ENCODE measurements around the gene SSBP2. TPM values are rescaled to one million over a fixed set of nuclear protein-coding genes. Genes with fewer than 3 reads are reported as not detected.
"Not testable (repeated sequence)": the region's sequence is repeated elsewhere in the genome, so short reads cannot be mapped to it uniquely, and the experiment has no call there.

SSBP2 gene
- total and polyA plus RNA-seq, 5 donors from 2014 or later = 17.6 to 43.0 (median 37.4) TPM

- H3K27ac Mint-ChIP-seq = peak overlapping the region in 1 of 3 donors; percentile 15
- H3K27me3 Mint-ChIP-seq = no peaks in the 10 kb centered on the region
- no peaks in the 10 kb centered on the region for H3K9me3 ChIP-seq (ENCODE audit: control insufficient read depth in 2 of 2, low read length in 2 of 2)
- H3K27me3 ChIP-seq (ENCODE audit: control insufficient read depth, insufficient read depth, low read length) = no peaks in the 10 kb centered on the region
- no peaks in the 10 kb centered on the region for H3K4me1 Mint-ChIP-seq
- no peaks in the 10 kb centered on the region for H3K4me1 ChIP-seq (ENCODE audit: control insufficient read depth, insufficient read depth, low read length, poor library complexity, severe bottlenecking)
- no peaks in the 10 kb centered on the region for H3K9me3 Mint-ChIP-seq
- H3K36me3 Mint-ChIP-seq = peaks cover 7% of the 10 kb centered on the region
- no peak overlapping the region for H3K4me3 Mint-ChIP-seq
- DNase-seq = no peak
- no peak overlapping the region for H3K4me3 ChIP-seq (ENCODE audit: low read depth, low read length)
- H3K36me3 ChIP-seq (ENCODE audit: control insufficient read depth, insufficient read depth, low read length) = no peaks in the 10 kb centered on the region
- ATAC-seq (ENCODE audit: low read depth in 2 of 2) = no peak
- no peak overlapping the region for H3K27ac ChIP-seq (ENCODE audit: insufficient read depth, low read length, poor library complexity, severe bottlenecking)
Observed at GRCh38 chr5:81486711-81487110, 264.2 kb downstream of the SSBP2 start.

GRCh38 chr5:81482595-81482994 is 268.3 kb downstream of the SSBP2 start:
- H3K4me1 Mint-ChIP-seq = no peaks in the 10 kb centered on the region
- H3K4me3 Mint-ChIP-seq = no peak overlapping the region
- Histone ChIP-seq H3K36me3 (ENCODE audit: control insufficient read depth, insufficient read depth, low read length) (no peaks in the 10 kb centered on the region), H3K4me1 (ENCODE audit: control insufficient read depth, insufficient read depth, low read length, poor library complexity, severe bottlenecking) (no peaks in the 10 kb centered on the region), H3K27ac (ENCODE audit: insufficient read depth, low read length, poor library complexity, severe bottlenecking) (no peak overlapping the region), H3K9me3 (ENCODE audit: control insufficient read depth in 2 of 2, low read length in 2 of 2) (no peaks in the 10 kb centered on the region), H3K27me3 (ENCODE audit: control insufficient read depth, insufficient read depth, low read length) (no peaks in the 10 kb centered on the region), H3K4me3 (ENCODE audit: low read depth, low read length) (no peak overlapping the region)
- peaks cover 10% of the 10 kb centered on the region for H3K36me3 Mint-ChIP-seq
- no peak overlapping the region for H3K27ac Mint-ChIP-seq
- ATAC-seq (ENCODE audit: low read depth in 2 of 2) = no peak
- DNase-seq = no peak
- peaks cover 0 to 1% (median 0%) of the 10 kb centered on the region in 7 donors for H3K9me3 Mint-ChIP-seq
- no peaks in the 10 kb centered on the region for H3K27me3 Mint-ChIP-seq

DNA sequence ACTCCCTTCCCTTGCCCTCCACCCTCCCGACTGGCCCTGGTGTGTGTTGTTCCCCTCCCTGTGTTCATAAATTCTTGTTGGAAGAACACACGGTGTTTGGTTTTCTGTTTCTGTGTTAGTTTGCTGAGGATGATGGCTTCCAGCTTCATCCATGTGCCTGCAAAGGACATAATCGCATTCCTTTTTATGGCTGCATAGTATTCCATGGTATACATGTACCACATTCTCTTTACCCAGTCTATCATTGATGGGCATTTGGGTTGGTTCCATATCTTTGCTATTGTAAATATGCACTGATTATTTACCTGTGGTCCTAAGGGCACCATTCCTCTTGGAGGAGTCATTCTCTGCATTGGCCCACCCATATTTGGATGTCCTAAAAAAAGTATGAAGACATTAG is 277.5 kb downstream of the SSBP2 start:
- not testable (repeated sequence) for H3K27ac ChIP-seq (ENCODE audit: insufficient read depth, low read length, poor library complexity, severe bottlenecking); H3K27me3 Mint-ChIP-seq; H3K4me3 ChIP-seq (ENCODE audit: low read depth, low read length); DNase-seq; H3K4me3 Mint-ChIP-seq; H3K27ac Mint-ChIP-seq; H3K9me3 ChIP-seq (ENCODE audit: control insufficient read depth in 2 of 2, low read length in 2 of 2); H3K4me1 Mint-ChIP-seq; H3K27me3 ChIP-seq (ENCODE audit: control insufficient read depth, insufficient read depth, low read length); H3K4me1 ChIP-seq (ENCODE audit: control insufficient read depth, insufficient read depth, low read length, poor library complexity, severe bottlenecking); H3K36me3 ChIP-seq (ENCODE audit: control insufficient read depth, insufficient read depth, low read length); ATAC-seq (ENCODE audit: low read depth in 2 of 2); H3K9me3 Mint-ChIP-seq
- peaks cover 12% of the 10 kb centered on the region for H3K36me3 Mint-ChIP-seq

- H3K9me3 Mint-ChIP-seq = peaks cover 0 to 4% (median 1%) of the 10 kb centered on the region in 7 donors
- DNase-seq (no peak), ATAC-seq (ENCODE audit: low read depth in 2 of 2) (no peak)
- peaks cover 26% of the 10 kb centered on the region for H3K36me3 Mint-ChIP-seq
- Histone ChIP-seq H3K4me3 (ENCODE audit: low read depth, low read length) (no peak overlapping the region), H3K9me3 (ENCODE audit: control insufficient read depth in 2 of 2, low read length in 2 of 2) (no peaks in the 10 kb centered on the region), H3K4me1 (ENCODE audit: control insufficient read depth, insufficient read depth, low read length, poor library complexity, severe bottlenecking) (no peaks in the 10 kb centered on the region), H3K27ac (ENCODE audit: insufficient read depth, low read length, poor library complexity, severe bottlenecking) (no peak overlapping the region), H3K27me3 (ENCODE audit: control insufficient read depth, insufficient read depth, low read length) (no peaks in the 10 kb centered on the region), H3K36me3 (ENCODE audit: control insufficient read depth, insufficient read depth, low read length) (peaks cover 3% of the 10 kb centered on the region)
- H3K4me1 Mint-ChIP-seq = no peaks in the 10 kb centered on the region
- H3K4me3 Mint-ChIP-seq = no peak overlapping the region
- no peak overlapping the region for H3K27ac Mint-ChIP-seq
- no peaks in the 10 kb centered on the region for H3K27me3 Mint-ChIP-seq
Observed at GRCh38 chr5:81469676-81470075, 281.2 kb downstream of the SSBP2 start.

GRCh38 chr5:81450940-81451339 is 300.0 kb downstream of the SSBP2 start:
- Mint-ChIP-seq H3K4me3 (no peak overlapping the region), H3K27ac (no peak overlapping the region), H3K27me3 (no peaks in the 10 kb centered on the region), H3K4me1 (no peaks in the 10 kb centered on the region), H3K9me3 (peaks cover 0 to 2% (median 0%) of the 10 kb centered on the region in 7 donors), H3K36me3 (peaks cover 27% of the 10 kb centered on the region)
- no peaks in the 10 kb centered on the region for H3K27me3 ChIP-seq (ENCODE audit: control insufficient read depth, insufficient read depth, low read length)
- no peak overlapping the region for H3K27ac ChIP-seq (ENCODE audit: insufficient read depth, low read length, poor library complexity, severe bottlenecking)
- H3K4me3 ChIP-seq (ENCODE audit: low read depth, low read length) = no peak overlapping the region
- no peak for DNase-seq
- no peaks in the 10 kb centered on the region for H3K4me1 ChIP-seq (ENCODE audit: control insufficient read depth, insufficient read depth, low read length, poor library complexity, severe bottlenecking)
- no peaks in the 10 kb centered on the region for H3K36me3 ChIP-seq (ENCODE audit: control insufficient read depth, insufficient read depth, low read length)
- H3K9me3 ChIP-seq (ENCODE audit: control insufficient read depth in 2 of 2, low read length in 2 of 2) = no peaks in the 10 kb centered on the region
- ATAC-seq (ENCODE audit: low read depth in 2 of 2) = no peak

- Mint-ChIP-seq H3K27me3 (no peaks in the 10 kb centered on the region), H3K9me3 (peaks cover 0 to 2% (median 0%) of the 10 kb centered on the region in 7 donors), H3K36me3 (peaks cover 4% of the 10 kb centered on the region), H3K4me3 (no peak overlapping the region), H3K4me1 (no peaks in the 10 kb centered on the region), H3K27ac (no peak overlapping the region)
- Histone ChIP-seq H3K4me1 (ENCODE audit: control insufficient read depth, insufficient read depth, low read length, poor library complexity, severe bottlenecking) (no peaks in the 10 kb centered on the region), H3K4me3 (ENCODE audit: low read depth, low read length) (no peak overlapping the region), H3K27me3 (ENCODE audit: control insufficient read depth, insufficient read depth, low read length) (no peaks in the 10 kb centered on the region), H3K36me3 (ENCODE audit: control insufficient read depth, insufficient read depth, low read length) (peaks cover 2% of the 10 kb centered on the region), H3K9me3 (ENCODE audit: control insufficient read depth in 2 of 2, low read length in 2 of 2) (no peaks in the 10 kb centered on the region), H3K27ac (ENCODE audit: insufficient read depth, low read length, poor library complexity, severe bottlenecking) (no peak overlapping the region)
- ATAC-seq (ENCODE audit: low read depth in 2 of 2) (no peak), DNase-seq (no peak)
Observed at GRCh38 chr5:81435023-81435422, 315.9 kb downstream of the SSBP2 start.

DNA sequence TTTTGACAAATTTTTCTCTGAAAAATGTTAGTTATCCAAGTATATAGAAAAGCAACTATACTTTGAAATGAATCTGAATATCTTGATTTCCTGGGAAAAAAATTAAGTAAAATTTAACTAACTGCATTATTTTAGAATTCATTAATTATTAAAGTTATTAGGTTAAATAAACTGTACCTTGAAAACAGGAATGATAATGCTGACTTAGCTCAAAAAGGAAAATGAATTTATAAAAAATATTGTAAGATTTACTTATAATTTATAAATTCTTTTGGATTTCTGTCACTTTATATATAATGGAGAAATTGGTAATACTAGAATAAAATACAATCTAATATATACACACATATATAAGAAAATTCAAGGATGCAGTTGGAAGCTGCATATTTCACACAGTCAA is 320.9 kb downstream of the SSBP2 start:
- Mint-ChIP-seq H3K4me1 (peaks cover 5 to 9% (median 7%) of the 10 kb centered on the region in 4 donors), H3K27ac (no peak overlapping the region), H3K27me3 (no peaks in the 10 kb centered on the region), H3K4me3 (no peak overlapping the region), H3K9me3 (peaks cover 0 to 2% (median 0%) of the 10 kb centered on the region in 7 donors), H3K36me3 (no peaks in the 10 kb centered on the region)
- H3K27me3 ChIP-seq (ENCODE audit: control insufficient read depth, insufficient read depth, low read length) = no peaks in the 10 kb centered on the region
- no peaks in the 10 kb centered on the region for H3K4me1 ChIP-seq (ENCODE audit: control insufficient read depth, insufficient read depth, low read length, poor library complexity, severe bottlenecking)
- ATAC-seq (ENCODE audit: low read depth in 2 of 2) (no peak), DNase-seq (no peak)
- no peaks in the 10 kb centered on the region for H3K36me3 ChIP-seq (ENCODE audit: control insufficient read depth, insufficient read depth, low read length)
- no peaks in the 10 kb centered on the region for H3K9me3 ChIP-seq (ENCODE audit: control insufficient read depth in 2 of 2, low read length in 2 of 2)
- no peak overlapping the region for H3K27ac ChIP-seq (ENCODE audit: insufficient read depth, low read length, poor library complexity, severe bottlenecking)
- no peak overlapping the region for H3K4me3 ChIP-seq (ENCODE audit: low read depth, low read length)

DNA sequence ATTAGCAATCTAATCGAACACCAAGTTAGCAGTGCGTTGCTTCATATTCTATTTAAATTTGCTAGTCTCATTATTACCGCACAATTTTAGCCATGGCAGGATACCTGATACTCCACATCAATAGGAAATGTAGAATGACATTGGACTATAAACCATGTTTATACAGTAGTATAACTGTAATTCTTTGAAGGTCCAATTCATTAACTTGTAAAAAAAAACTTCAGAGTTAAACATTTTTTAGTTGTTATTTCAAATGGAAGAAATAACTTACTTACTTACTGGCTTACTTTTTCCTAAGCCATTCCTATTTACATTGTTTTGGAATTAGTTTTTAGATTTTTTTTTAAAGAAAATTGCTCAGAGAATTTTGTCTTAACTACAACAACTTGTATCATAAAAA is 321.5 kb downstream of the SSBP2 start:
- peaks cover 5 to 9% (median 7%) of the 10 kb centered on the region in 4 donors for H3K4me1 Mint-ChIP-seq
- H3K36me3 ChIP-seq (ENCODE audit: control insufficient read depth, insufficient read depth, low read length) = no peaks in the 10 kb centered on the region
- no peak overlapping the region for H3K27ac Mint-ChIP-seq

More for the DNA sequence above, 321.5 kb downstream of the SSBP2 start:
- H3K27me3 ChIP-seq (ENCODE audit: control insufficient read depth, insufficient read depth, low read length) = no peaks in the 10 kb centered on the region
- DNase-seq (no peak), ATAC-seq (ENCODE audit: low read depth in 2 of 2) (no peak)
- no peaks in the 10 kb centered on the region for H3K9me3 ChIP-seq (ENCODE audit: control insufficient read depth in 2 of 2, low read length in 2 of 2)
- Mint-ChIP-seq H3K27me3 (no peaks in the 10 kb centered on the region), H3K36me3 (no peaks in the 10 kb centered on the region), H3K9me3 (no peaks in the 10 kb centered on the region), H3K4me3 (no peak overlapping the region)
- H3K27ac ChIP-seq (ENCODE audit: insufficient read depth, low read length, poor library complexity, severe bottlenecking) = no peak overlapping the region
- H3K4me1 ChIP-seq (ENCODE audit: control insufficient read depth, insufficient read depth, low read length, poor library complexity, severe bottlenecking) = no peaks in the 10 kb centered on the region
- H3K4me3 ChIP-seq (ENCODE audit: low read depth, low read length) = no peak overlapping the region
